HS-5 (cell line): ENCODE data around the gene CCL4L2.
"Not testable (repeated sequence)": the region's sequence is repeated elsewhere in the genome, so short reads cannot be mapped to it uniquely, and the experiment has no call there.

Experiments
- DNase-seq: peaks from one replicate; pipeline ENCODE4 v3.0.0-alpha.2; 2012; ENCODE audit warnings: low read depth

The CCL4L2 gene

DNA sequence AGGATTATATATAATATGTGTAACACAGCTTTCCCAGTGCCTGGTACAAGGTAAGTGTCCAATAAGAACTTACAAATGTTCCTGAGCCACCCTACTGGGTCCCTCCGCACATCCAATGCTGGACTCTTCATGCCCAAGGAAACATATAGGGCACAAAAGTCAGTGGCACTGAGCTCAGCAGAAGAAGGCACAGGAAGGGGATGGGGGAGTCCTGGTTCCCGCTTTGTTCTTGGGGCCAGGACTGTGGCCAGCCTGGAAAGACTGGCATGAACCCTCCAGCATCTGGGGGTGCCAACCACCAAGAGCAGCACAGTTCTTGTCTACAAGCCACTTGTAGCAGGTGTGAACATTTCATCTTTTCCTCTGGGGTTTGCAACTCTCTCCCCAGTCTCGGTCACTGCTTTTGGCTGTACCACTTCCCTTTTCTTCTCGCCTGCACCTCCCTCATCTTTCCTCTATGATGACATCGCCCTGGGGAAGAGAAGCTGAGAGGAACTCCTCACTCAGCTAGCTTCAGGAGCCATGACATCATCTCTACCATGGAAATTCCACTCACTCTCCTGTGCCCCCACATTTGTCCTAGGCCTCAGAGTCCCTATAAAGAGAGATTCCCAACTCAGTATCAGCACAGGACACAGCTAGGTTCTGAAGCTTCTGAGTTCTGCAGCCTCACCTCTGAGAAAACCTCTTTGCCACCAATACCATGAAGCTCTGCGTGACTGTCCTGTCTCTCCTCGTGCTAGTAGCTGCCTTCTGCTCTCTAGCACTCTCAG, at the start of gene CCL4L2:
TSS of gene CCL4L2 (plus strand) at position 625 of the 773 bp plus-strand sequence.
- not testable (repeated sequence) for DNase-seq

DNA sequence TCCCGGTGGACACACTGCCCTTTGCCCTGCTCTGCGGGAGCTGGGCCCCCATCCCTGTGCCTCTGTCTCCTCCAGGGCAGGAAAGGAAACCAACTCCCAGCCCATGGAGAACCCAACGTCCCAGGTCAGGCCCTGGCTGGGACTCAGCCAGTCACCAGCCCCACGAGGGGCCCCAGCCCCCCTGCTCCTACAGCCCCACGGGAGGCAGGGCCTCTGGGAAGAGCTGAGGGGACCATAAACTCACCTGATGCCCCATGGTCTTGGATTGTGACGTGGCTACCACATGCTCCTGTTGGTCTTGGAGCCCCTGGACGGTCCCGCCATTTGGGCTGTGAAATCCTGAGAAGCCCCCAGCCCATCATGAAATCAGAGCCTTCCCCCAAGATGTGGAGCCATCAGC, 42.0 kb upstream of the CCL4L2 start:
- not testable (repeated sequence) for DNase-seq

DNA sequence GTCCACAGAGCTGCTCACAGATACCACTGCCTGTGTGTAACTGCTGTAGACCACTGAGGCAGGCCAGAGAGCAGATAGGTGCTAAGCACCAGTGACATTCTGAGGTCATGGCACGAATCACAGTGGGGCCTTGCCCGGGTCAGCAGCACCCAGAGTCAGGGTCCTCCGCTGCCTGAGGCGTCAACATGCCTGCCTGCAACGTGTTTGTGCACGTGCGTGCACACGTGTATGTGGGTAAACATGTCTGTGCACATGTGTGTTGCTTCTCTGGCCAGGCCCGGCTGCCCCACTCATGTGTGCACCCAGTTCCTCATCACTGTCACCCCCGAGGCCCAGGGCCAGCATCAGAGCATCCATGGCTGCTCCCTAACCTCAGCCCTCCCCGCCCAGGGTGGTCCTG, 34.3 kb upstream of the CCL4L2 start, which contains the start of gene TBC1D3B:
TSS of gene TBC1D3B (minus strand) at position 101 of the 400 bp plus-strand sequence. CDS start 1,586 bp downstream, outside the sequence.
- DNase-seq = not testable (repeated sequence)

DNA sequence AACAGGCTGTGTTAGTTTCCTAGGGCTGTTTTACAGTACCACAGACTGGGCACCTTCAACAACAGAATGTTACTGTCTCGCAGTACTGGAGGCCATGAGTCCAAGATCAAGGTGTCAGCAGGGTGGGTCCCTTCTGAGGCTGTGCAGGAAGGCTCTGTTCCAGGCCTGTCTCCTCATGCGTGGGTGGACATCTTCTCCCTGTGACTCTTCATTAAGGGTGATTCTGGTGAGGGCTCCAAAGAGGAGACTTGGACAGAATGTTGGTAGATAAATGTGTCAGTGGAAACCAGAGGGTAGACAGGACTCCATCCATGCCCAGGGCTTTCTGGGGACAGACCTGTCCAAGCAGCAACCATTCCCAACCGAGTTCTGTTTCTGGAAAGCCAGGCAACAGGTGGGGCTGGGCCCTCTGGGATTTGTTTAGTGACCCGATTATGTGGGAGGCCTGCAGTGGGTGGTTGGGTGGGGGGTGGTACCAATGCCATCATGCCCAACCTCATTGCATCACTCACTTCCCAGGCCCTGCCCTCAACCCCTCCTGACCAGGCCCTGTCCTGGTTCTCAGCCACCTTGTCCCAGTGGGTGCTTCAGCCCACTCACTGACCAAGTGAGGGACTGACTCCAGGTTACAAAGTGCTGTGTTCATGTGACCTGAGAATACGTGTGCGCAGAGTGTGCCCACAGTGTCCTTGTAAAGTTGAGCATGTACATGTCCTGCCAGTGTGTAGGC, 29.3 kb upstream of the CCL4L2 start:
- DNase-seq = not testable (repeated sequence)

DNA sequence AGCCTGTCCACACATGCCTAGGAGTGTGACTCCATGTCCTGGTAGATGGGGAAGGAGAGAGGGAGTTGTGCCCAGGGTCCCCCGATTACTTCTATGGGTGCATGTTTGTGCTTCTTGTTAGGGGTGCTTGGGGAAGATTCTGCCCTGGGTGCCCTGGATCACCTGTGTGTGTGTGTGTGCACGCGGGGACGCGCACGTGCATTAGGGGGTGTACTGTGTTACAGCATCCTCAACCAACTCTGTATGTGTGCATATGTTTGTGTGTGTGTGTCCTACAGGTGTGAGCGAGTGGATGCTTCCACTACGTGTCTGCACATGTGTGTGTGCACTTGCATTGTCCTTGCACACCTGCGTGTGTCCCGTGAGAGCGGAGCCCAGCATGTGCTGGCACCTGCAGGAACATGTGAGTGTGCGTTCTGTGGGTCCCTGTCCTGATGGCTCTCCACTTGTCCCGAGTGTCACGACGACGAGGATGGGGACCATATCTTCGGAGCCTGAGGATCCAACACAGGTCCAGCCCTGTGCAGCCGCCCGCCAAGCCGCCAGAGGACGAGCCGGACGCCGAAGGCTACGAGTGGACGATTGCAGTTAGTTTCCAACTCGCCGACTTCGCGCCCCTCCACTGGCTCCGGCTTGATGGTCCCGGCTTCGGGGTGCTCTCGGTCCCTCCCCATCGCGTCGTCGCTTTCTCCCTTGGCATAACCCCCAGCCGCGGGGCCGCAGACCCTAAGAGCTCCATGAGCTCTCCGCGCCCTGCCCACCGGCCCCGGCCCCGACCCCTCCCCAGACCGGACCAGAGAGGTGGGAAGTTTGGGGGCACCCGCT, 28.5 kb upstream of the CCL4L2 start:
- no peak for DNase-seq

DNA sequence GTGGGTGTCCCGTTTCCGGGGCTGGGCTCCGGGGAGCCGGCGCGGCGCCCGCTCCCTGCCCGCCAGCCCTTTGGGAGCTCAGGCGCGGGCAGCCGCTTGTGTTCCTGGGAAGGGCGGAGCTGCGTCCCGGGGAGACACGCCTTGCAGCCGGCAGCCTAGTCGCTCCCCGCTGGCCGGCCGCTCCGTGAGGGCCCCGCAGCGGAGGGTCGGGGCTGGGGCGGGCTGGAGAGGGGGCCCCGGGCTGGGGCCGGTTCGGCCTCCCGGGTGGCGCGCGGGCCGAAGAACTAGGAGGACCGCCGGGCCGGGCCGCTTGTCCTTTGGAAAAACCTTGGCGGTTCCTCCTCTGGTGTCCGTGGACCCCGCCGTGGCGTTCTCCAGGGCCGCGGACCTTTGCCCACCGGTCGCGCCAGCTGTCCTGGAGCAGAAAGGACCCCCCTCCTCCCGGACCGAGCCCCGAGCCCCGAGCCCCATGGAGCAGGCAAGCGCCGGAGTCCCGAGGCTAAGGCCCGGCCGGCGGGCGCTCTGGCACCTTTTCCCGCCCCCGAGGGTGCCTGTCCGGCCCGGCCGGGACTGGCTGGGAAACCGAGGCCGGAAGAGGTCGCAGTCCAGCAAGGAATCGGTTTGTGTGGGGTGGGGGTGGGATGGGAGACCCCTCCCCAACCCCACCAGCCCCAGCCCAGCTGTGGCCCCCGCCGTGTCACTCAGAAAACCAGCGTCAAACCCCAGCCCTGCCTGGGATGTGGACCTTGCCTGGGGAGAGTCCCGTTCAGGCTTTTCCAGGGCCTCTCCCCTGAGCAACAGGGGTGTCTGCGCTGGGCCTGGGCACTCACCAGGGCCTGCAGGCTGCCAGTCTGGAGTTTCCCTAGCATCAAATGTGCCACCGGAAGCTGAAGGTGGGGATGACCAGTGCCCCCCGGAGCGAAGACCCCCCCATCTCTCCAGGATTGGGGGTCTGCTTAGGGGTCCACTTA, 27.6 kb upstream of the CCL4L2 start:
- DNase-seq = no peak

DNA sequence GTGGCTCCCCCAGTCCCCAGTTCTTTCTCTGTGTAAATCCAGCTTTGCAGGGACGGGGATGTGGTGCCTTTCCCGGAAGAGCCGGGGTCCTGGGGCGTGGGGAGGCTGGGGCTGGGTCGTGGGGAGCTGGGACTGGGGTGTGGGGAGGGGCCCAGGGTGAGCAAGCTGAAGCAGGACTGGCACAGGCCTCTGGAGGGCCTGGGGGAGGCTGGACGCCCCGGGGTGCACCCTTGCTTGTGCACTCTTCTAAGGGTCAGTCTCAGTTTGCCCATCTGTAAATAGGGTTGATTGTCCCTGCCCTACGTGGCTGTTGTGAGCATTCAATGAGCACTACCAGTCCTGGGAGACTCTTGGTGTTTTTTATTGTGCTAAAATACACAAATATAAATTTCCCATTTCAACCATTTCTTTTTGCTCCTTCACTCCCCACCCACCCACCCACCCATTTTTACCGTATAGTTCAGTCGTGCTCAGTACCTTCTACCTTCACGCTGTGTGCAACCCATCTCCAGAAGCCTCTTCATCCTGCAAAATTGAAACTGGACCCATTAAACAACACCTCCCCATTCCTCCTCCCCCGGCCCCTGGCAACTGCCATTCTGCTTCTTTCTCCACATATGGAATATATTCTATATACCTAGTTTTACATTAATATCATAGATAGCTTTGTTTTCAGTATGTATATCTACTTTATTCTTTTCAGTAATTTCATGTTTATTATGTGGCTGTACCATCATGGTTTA, 26.7 kb upstream of the CCL4L2 start:
- DNase-seq = no peak

DNA sequence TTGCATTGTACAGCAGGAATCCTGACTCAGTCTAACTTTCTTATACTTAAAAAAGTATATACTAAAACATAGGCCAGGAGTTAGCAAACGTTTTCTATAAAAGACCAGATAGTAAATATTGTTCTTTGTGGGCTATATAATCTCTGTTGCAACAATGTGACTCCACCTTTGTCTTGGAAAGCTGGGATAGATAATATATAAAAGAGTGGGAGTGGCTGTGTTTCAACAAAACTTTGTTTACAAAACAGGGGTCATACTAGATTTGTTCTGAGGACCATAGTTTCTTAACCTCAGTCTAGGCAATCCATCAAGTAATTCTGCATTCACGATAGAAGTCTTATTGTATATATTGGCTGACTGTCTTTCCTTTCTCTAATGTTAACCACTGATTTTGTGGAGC, 25.4 kb upstream of the CCL4L2 start:
- no peak for DNase-seq

DNA sequence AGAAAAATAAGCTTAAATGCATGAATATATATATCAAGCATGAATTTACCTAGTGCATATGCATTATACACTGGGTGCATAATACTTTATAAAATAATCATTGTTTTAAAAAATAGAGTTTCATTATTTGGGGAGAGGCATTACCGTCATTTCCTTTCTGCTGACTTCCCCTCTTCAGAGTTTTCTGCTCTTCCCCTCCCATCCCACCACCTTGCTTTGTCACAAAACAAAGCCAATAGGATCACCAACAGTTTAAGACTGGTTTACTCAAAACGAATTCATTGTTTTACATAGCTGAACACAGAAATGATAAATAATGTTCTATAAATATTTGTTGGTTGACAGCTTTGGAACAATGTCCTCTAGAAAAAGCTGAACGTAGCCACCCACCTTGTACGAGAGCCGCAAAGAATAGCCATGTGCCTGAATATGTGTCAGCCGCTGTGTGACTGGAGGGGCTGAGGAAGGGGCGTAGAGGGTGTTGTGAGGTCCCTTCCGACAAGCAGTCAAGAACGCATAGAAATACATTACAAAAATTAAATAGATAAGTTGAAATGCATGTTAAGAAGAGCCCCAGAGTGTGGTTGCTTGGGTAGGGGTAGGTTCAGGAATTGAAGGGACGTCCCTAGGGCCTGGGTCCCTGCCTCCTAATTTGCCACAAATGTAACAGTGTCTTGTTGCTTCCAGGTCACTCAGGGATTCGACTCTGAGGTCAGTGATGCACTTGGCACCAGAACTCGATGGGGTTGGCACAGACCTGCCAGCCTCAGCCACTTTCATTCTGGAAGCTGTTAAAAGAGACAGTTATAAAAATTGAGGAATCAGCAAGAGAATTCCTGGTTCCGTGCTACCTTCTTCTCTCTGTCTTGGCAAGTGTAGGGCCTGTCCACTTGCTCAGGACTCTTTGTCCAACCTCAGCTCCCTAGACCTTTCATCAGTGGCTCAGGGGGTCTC, 23.8 kb upstream of the CCL4L2 start:
- DNase-seq = not testable (repeated sequence)

DNA sequence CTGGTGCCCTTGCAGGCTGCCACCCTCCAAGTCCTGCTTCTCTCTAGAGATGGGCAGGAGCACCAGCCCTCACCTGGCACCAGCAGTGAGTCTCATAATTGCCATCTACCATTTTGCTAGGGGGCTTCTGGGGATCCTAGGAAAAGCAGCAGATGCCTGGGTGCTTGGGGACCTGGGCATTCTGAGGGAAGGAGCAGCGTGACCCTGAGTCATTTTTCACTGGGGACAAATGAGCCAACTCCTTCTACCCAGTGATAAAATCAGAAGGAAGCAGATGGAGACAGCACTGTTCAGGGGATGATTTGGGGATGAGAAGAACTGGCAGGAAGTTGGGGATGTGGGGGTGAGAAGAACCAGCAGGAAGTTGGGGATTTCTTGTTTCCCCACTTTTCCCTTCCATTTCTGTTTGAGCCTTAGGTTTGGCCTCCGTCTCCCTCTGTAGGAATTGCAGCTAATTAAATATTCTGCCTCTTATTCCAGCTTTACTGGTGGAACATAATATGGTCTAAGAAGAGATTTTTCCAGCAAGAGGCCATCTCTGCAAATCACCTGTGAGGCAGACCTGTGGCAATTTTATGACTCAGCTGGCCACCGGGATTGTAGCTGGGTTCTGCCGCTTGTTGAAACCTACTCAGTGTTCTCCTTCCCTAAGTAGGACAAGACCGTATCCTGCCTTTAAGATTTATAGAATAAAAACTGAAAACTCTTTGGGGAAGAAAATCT, 22.8 kb upstream of the CCL4L2 start:
- DNase-seq = not testable (repeated sequence)

DNA sequence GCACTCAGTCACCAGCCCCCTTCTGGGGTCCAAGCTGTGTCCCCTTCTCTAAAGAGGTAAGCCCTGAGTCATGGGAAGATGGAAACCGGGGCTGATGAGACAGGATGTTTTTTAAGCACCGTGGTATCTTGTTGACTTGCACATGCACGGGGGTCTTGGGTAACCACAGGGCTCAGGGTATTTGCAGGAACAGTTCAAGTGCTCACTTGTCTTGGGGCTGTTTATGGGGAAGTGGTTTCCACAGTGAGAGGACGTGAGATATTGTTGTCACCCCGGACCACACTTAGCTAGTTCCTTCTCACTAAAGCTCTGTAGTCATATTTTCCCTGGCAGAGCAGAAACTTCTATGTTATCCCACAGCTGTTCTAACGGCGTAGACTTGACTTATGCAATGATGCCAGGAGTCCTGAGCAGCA, 22.0 kb upstream of the CCL4L2 start:
- DNase-seq = no peak

DNA sequence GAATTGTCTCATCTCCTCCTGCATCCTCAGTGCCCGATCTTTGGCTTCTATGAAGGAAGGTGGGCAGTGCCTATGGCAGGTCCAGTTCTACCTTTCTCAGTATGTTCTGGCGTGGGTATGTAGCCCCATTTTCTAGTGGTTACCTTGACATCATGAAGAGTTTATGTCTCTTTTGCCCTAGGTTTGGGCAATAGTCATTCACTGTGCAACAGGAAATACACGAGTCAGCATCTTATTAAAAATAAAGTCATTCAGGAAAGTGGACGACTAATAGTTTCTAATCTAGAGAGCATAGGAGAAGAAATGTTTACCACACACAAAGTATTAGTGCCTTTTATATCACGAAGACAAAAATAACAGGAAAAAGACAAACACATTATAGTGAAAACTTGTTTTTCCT, 20.9 kb upstream of the CCL4L2 start:
- not testable (repeated sequence) for DNase-seq

DNA sequence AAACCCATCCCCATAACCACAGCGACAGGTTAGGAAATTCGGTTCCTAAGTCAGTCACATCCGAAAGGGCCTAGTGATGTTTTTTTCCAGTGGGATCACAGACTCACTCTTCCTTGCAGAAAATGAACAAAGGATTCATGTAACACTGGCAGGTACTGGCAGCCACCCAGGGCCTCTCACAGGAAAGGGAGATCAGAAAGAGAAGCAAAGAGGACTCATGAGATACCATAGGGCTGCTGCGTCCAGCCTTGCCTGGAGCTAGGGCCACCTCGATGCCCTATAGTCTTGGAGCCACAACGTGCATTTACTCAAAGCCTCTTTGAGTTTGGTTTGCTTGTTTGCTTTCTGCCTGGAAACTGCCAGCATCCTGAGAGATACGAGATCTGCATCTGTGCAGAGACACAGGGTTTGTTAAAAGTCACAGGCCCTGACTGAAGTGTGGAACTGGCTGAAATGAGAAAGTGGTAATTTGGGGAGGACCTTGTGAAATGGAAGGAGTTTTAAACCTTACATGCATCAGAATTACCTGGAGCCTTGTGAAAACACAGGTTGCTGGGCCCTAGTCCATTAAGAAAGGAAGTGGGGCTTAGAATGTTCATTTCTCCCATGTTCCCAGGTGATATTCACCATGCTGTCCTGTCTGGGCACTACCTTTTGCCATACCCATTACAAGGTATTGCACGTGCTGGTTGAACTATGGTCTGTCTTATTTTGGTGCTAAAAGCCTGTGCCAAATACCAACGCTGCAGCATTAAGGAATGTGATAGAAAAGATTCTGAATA, 20.1 kb upstream of the CCL4L2 start:
- not testable (repeated sequence) for DNase-seq

DNA sequence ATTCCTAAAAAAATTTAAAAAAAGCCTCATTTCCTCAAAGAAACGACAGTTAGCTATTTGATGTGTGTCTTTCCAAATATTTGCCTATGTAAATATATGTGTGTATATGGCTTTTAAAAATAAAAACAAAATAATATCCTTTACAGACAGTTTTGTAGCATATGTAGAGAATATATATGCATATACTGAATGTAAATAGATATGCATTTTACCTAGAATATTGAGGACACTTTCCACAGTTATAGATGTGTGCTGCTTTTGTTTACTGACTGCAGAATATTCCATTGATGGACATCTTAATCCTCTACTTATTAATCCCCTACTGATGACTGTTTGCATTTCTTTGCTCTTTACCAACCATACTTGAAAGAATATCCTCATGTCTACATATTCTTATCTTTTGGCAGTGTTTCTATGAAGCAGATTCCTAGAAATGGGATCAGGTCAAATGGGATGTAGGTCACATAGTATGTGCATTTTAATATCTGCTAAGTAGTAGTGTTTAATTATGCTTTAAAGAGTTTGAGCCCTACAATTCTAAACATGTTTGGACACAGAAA, 17.6 kb upstream of the CCL4L2 start:
- no peak for DNase-seq

DNA sequence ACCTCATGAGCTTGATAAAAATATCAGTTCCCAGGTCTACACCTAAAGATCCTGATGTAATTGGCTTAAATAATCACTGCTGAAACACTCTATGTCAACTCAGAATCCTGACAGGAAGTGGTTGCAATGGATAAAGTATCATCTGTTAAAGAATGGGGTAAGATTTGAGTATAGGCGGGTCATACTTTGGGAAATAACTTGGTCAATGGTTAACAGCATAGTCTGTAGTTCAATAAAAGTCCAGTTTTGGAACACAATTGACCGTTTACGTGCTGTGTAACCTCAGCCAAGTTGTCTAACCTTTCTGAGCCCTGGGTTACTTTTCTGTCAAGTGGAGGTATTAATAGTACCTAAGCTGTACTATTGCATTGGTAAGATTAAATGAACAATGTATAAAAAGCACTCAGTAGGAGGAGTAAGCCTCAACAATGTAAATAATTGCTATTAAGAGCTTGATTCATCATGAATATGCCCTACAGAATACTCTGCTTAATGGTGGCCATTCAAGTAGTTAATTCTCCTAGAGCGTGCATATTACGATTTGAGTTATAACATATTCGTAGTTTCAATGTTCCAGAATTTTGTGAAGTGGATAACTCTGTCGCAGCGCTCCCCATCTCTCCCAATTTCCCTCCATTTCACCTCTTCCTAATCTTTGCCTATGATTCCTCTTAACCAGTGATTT, 16.6 kb upstream of the CCL4L2 start:
- DNase-seq = not testable (repeated sequence)

DNA sequence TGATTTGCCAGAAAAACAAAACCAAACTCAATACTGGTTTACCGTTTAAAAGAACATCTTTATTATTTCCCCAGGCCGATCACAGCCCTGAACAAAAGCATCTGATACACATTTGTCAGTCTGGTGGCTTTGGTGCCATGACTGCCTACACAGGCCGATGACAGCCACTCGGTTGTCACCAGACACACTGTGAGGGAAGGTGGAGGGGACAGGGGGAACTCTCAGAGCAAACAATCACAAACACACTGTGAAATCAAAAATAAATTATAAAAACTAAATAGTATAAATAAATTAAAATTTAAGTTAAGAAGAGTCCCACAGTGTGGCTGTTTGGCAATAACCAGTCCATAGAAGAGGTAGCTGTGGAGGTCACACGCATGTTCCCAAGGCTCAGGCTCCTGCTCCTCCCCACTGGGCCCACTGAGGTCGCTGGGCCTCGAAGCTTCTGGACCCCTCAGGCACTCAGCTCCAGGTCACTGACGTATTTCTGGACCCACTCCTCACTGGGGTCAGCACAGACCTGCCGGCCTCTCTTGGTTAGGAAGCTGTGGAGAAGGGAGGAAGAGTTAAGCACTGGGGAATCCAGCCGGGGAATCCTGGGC, 15.9 kb upstream of the CCL4L2 start:
- not testable (repeated sequence) for DNase-seq
